Fibroblast of pulmonary artery (primary cell): ENCODE measurements around the gene BANF1.

ENCODE experiments used
- DNase-seq: peaks from one replicate; pipeline ENCODE4 v3.0.0-alpha.2; 2010; ENCODE audit warnings: low read depth
- H3K4me3 ChIP-seq: replicated peaks from 2 replicates; pipeline ENCODE4 v1.5.1; 2011; ENCODE audit warnings: low read depth, mild to moderate bottlenecking, control low read depth, low read length, moderate library complexity
- CTCF ChIP-seq: IDR thresholded peaks from 2 replicates; pipeline ENCODE4 v1.5.1; 2011; ENCODE audit warnings: mild to moderate bottlenecking, control low read depth, low read length, inconsistent platforms; ENCODE audit errors: missing control alignments

BANF1 gene

GRCh38 chr11:65988791-65989592 lies 13.3 kb upstream of the BANF1 start:
- TF ChIP-seq CTCF = peak; percentile 98
- DNase-seq = peak; percentile 98
- H3K4me3 ChIP-seq = no peak overlapping the region

GRCh38 chr11:65992056-65992455 lies 10.2 kb upstream of the BANF1 start:
- DNase-seq = no peak
- TF ChIP-seq CTCF = no peak

GRCh38 chr11:65997286-65997685 lies 5.0 kb upstream of the BANF1 start:
- no peak overlapping the region for H3K4me3 ChIP-seq
- DNase-seq = no peak
- no peak for TF ChIP-seq CTCF

More at GRCh38 chr11:65992056-65992455, 10.2 kb upstream of the BANF1 start:
- no peak overlapping the region for H3K4me3 ChIP-seq

GRCh38 chr11:66002648-66003225 lies 434 bp downstream of the BANF1 start:
- H3K4me3 ChIP-seq = peak overlapping the region; percentile 99
- peak; percentile 18 for TF ChIP-seq CTCF
- DNase-seq = peak; percentile 53

- no peak for DNase-seq
- TF ChIP-seq CTCF = no peak
- peak overlapping the region; percentile 99 for H3K4me3 ChIP-seq
These were observed 988 bp downstream of the BANF1 start for GRCh38 chr11:66003291-66003690.

GRCh38 chr11:66004186-66004585 lies 1.9 kb downstream of the BANF1 start:
- DNase-seq = no peak
- TF ChIP-seq CTCF = no peak
- no peak overlapping the region for H3K4me3 ChIP-seq
